NT2/D1 (cell line): ENCODE results near the gene FBXO22.

Source experiments
- SUZ12 ChIP-seq: IDR thresholded peaks from 2 replicates; pipeline ENCODE4 v1.6.1; 2011; ENCODE audit not compliant: insufficient read length, insufficient read depth; ENCODE audit errors: extremely low read depth
- YY1 ChIP-seq: IDR thresholded peaks from 2 replicates; pipeline ENCODE4 v1.6.1; 2011; ENCODE audit not compliant: insufficient read length, insufficient read depth
- ZNF274 ChIP-seq: IDR thresholded peaks from 2 replicates; pipeline ENCODE4 v1.6.1; 2011; ENCODE audit warnings: mild to moderate bottlenecking, low read depth, low read length

GRCh38 chr15:75947092-75947491 is 43.4 kb downstream of the FBXO22 start:
- no peak for TF ChIP-seq ZNF274
- TF ChIP-seq SUZ12 = no peak
- no peak for TF ChIP-seq YY1
